GM19467 (cell line): ENCODE results near the gene NSRP1.
"Not testable (repeated sequence)": the region's sequence is repeated elsewhere in the genome, so short reads cannot be mapped to it uniquely, and the experiment has no call there.

Experiments used
- ATAC-seq: cut with Tn5 transposase; IDR thresholded peaks from one replicate; pipeline ENCODE4 v1.9.1; 2021; ENCODE audit warnings: mild to moderate bottlenecking, moderate library complexity; ENCODE audit not compliant: unreplicated experiment

Gene NSRP1

DNA sequence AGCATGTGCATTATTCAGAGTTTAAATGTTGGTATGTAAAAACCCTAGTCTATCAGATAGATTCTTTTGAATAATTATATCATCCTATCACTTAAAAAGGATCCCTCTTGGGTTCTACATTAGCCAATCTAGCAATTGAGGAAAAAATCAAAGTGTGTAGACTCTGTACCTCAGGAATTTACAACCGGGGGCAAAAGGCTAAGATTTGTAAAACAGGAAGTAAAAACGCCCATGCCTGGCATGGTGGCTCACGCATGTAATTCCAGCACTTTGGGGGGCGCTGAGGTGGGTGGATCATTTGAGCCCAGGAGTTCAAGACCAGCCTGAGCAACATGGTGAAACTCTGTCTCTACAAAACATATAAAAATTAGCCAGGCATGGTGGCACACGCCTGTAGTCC is 60.2 kb downstream of the NSRP1 start:
- no peak for ATAC-seq

DNA sequence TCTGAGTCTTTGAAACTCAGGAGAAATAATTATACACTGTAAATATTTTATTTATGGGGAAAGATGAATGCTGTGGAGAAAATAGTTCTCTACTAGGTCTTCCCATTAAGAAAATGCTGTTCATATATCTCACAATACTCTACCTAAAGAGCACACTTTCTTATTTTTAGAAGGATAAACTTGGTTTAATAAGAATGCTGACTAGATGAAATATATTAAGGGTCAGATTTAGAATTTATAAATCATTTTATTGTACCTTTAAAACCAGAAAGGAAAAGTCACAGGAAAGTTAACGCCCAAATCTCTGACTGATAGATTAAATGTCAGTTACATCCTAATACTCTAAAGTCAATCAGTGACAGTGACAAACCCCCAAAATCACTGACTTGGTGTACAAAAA is 70.1 kb downstream of the NSRP1 start:
- no peak for ATAC-seq

- ATAC-seq = no peak
Observed at GRCh38 chr17:30187573-30187972, 71.0 kb downstream of the NSRP1 start.

GRCh38 chr17:30188211-30188939 is 71.8 kb downstream of the NSRP1 start:
- no peak for ATAC-seq

- no peak for ATAC-seq
Observed at GRCh38 chr17:30191072-30191471, 74.5 kb downstream of the NSRP1 start.

GRCh38 chr17:30196504-30196903 is 79.9 kb downstream of the NSRP1 start:
- no peak for ATAC-seq

- ATAC-seq = no peak
Observed at GRCh38 chr17:30197416-30197815, 80.8 kb downstream of the NSRP1 start.

GRCh38 chr17:30199600-30199999 is 83.0 kb downstream of the NSRP1 start:
- no peak for ATAC-seq

DNA sequence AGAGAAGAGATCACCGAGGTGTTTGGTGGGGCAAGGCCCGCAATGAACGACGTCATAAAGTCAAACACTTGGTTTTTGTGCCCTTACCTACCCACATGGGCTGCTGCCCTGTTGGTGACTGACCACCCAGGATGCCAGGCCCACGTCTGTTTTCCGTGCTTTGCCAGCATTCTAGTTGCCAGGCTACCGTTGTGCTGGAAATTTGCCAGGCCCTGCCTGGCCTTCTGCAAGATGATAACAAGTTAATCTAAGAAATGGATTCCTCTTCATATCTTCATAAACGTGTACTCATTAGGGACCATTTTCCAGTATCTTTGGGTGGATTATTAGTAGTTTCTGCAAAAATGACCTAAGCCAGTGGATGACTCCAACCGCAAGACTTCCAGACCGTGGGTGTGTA is 83.5 kb downstream of the NSRP1 start:
- no peak for ATAC-seq

- ATAC-seq = not testable (repeated sequence)
Observed at GRCh38 chr17:30200656-30201055, 84.0 kb downstream of the NSRP1 start.

DNA sequence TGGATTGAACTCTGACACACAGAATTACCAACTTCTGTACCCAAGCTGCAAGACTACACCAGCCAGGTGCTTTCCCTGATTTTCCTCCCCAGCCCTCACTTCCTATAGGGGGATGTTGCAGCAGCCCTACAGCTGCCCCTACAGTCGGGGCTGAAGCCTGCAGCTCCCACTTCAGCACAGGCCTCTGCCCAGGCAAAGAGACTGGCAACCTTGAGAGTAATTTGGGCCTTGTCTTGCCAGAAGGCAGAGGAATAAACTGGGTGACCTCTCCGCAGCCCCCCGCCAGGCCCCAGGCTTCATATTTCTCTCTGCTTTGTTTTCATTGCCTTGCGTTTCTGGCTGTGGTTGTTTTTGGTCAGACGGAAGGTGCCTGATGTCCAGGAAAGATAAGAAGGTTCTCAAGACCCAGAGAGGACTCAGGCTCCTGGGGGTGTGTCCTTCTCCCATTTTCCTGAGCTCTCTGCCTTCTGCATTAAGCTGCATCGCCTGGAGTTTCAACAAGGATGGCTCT is 86.9 kb downstream of the NSRP1 start:
- ATAC-seq = no peak

DNA sequence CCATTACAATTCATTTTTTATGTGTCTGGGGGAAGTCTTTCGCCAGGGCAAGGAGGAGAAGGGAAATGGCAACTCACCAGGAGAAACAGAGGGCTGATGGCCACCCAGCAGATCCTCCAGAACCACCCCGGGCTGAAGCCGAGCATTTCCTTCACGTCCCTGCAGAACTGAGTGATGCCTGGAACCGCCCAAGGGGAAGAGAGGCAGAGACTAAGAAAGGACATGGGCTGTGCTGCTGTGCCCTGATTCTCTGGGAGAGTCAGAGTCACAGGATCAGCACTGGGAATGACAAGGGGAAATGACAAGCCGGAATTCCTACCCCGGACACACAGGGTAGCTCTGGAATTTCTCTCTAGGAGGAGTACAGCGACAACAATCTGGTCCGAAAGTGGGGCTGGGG is 91.0 kb downstream of the NSRP1 start:
- ATAC-seq = no peak

- no peak for ATAC-seq
Observed at GRCh38 chr17:30208214-30208613, 91.6 kb downstream of the NSRP1 start.

- ATAC-seq = no peak
Observed at GRCh38 chr17:30209930-30210329, 93.3 kb downstream of the NSRP1 start.

GRCh38 chr17:30210366-30210765 is 93.8 kb downstream of the NSRP1 start:
- no peak for ATAC-seq

DNA sequence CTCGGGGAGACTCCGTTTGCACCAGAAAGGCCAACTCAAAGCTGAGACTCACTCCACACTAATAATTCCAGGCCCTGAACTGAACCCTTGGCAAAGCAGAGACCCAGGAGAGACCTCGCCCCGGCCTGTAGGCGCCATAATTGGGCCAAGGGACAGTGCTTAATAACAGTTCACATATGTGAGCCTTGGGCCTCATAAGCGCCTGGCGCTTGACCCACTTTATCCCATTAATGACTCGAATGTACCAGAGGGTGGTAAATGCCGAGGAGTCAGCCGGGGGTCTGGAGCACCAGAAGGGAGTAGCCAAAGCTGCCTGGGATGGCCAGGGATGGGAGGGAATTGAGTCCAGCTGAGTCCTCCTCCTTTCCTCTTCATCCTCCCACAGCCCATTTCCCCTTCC is 94.3 kb downstream of the NSRP1 start:
- no peak for ATAC-seq

GRCh38 chr17:30211371-30211770 is 94.8 kb downstream of the NSRP1 start:
- ATAC-seq = no peak

DNA sequence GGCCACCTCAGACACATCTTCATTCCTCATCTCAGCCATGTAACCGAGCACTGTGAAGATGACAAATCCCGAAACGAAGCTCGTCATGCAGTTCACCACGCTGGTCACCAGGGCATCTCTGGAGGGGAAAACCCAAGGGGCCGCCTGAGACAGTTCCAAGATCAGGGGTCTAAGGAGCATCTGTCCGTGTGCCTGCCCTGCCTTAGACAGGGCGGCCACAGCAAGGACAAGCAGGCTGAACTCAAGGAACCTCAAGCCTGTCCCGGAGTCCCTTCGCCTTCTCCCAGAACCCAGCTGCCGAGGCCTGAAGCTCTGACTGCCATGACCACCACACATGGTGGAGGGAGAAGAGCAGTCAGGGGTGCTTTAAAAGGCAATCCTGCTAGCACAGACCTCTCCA is 96.1 kb downstream of the NSRP1 start:
- ATAC-seq = peak; percentile 57

GRCh38 chr17:30217054-30217453 is 100.4 kb downstream of the NSRP1 start:
- no peak for ATAC-seq

- ATAC-seq = no peak
Observed at GRCh38 chr17:30217746-30218245, 101.2 kb downstream of the NSRP1 start.

DNA sequence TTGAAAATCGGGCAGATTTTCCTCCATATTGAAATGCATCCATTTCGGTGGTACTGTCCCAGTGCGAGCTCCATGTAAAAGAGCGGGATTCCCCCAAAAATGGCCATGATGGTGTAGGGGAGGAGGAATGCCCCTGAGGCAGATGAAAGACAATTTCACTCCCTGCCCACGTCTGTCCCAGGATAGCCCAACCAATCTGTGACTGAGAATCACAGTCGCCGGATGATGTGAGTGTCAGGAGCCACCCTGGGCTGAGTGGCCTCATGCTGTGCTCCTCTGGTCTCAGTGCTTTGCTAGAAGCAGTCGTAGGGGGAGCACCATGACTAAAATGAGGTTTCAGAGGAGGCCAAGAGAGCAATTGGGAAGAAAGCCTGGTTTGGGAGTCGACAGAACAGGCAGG is 102.2 kb downstream of the NSRP1 start:
- no peak for ATAC-seq

- ATAC-seq = no peak
Observed at GRCh38 chr17:30219315-30219714, 102.7 kb downstream of the NSRP1 start.

- ATAC-seq = no peak
Observed at GRCh38 chr17:30219833-30220232, 103.2 kb downstream of the NSRP1 start.
